ENCODE data around the gene TMEM260.
"Not testable (repeated sequence)": the region's sequence is repeated elsewhere in the genome, so short reads cannot be mapped to it uniquely, and the experiment has no call there.

TMEM260 gene

DNA sequence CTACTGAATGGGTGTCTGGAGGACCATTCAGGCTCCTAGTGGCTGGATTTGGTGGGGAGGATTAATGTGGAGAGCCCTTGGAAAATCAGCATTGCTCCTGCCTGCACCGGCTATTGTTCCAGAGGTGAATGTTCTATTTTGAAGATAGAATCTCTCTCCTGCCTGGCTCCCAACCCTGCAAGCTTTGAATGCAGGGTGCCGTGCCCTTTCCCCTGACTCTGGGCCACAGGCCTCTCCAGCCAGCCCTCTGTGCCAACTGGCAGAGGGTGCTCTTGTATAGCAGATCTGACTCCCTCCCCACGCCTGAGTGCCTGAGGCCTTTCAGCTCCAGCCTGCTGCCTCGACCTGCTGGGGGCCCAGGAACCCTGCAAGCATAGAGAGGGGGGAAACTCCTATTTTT lies 106.8 kb downstream of the TMEM260 start:
- no peak for DNase-seq

DNA sequence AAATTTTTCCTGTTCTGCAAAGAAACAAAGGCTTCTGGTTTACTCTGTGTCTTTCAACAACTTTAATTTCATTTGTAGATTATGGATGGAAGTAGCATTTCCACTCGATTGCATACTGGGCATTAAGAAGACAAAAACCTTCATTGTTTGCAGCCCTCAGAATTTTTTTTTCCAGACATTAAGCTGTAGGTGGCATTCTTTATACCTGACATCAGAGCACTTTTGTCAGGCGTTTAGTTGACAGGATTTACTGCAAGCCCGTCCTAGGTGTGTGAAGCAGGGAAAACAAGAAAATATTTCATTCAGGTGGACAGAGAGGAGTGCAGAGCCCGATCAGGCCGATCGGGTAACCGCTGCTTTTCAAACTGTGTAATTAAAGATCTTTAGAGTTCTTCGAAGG lies 107.5 kb downstream of the TMEM260 start:
- DNase-seq: no peak

DNA sequence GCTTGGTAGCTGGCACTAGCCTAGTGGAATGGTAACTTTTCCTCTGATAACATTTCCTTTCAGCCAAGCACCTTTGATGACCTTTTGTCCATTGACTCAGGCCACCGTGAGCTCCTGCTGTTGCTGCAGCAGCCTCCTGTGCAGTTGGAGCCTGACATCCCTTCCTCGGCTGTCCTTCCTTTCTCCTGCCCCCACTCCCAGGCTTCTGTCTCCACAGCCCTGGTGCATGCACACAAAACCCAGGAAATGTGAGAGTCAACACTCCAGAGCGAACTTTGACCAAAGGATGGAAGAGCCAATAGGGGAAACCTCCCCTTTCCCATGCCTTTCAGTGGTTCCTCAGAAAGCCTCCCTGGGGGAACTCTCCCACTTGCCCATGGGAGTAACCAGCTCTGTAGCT lies 115.0 kb downstream of the TMEM260 start:
- DNase-seq: no peak

DNA sequence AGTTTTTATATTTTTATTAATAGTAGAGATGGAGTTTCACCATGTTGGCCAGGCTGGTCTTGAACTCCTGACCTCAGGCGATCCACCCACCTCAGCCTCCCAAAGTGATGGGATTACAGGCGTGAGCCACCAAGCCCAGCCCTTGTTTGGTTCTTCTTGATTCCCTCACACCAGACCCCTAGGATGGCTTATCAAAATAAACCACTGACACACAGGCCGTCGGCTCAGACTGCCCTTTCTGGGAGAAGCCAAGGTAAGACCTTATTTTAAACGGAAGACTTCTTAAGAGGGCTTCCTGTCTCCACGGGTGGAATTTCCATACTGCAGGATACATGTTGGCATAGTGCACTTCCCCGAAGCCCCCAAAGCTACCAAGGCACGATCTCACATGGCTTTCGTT lies 115.6 kb downstream of the TMEM260 start:
- DNase-seq: not testable (repeated sequence)

Data from NCI-H2081 treated with DMSO at 0.1 percent for 48 hours (cell line).